Tibial nerve (tissue), 4 donors: ENCODE results near the gene CENPT. TPM values are rescaled to one million over a fixed set of nuclear protein-coding genes. Genes with fewer than 3 reads are reported as not detected.

Source experiments
- DNase-seq, 2 donors: peaks; one replicate each; pipeline ENCODE4 v3.0.0-alpha.2; 2019; ENCODE audit warnings: low spot score in 2 of 2
- H3K27ac ChIP-seq, 4 donors: fragments of 200-600 bp; sonication (generic) in 3 of 4; one replicate each; pipeline ENCODE4 v1.5.1; 2017 to 2019; ENCODE audit warnings: mild to moderate bottlenecking in 1 of 4
- H3K27me3 ChIP-seq, 2 donors: fragments of 200-600 bp; sonication (generic) in 1 of 2; one replicate each; pipeline versions ENCODE4 v1.5.1 to v1.6.0; 2017 to 2019
- H3K36me3 ChIP-seq, 3 donors: fragments of 200-600 bp; sonication (generic); one replicate each; pipeline ENCODE4 v1.5.1; 2018 to 2019
- H3K4me1 ChIP-seq, 4 donors: fragments of 200-600 bp; sonication (generic) in 3 of 4; one replicate each; pipeline ENCODE4 v1.5.1; 2017 to 2019
- H3K4me3 ChIP-seq, 4 donors: fragments of 200-600 bp; sonication (generic) in 3 of 4; one replicate each; pipeline ENCODE4 v1.5.1; 2017 to 2019; ENCODE audit warnings: mild to moderate bottlenecking in 1 of 4, moderate library complexity in 1 of 4
- H3K9me3 ChIP-seq, 4 donors: fragments of 200-600 bp; sonication (generic) in 3 of 4; one replicate each; pipeline ENCODE4 v1.5.1; 2017 to 2019
- CTCF ChIP-seq, 5 experiments: fragments of 200-600 bp in 3 of 5; fragments of 450-650 bp in 2 of 5; sonication (generic) in 3 of 5; IDR thresholded peaks; one replicate each; pipeline ENCODE4 v1.5.1; 2016 to 2019; ENCODE audit warnings: antibody characterized with exemption in 5 of 5, mild to moderate bottlenecking in 3 of 5, moderate library complexity in 2 of 5
- EP300 ChIP-seq, 2 donors: sonication (generic); formaldehyde crosslinking; IDR thresholded peaks; one replicate each; pipeline ENCODE4 v1.6.1; 2017; ENCODE audit warnings: antibody characterized with exemption in 2 of 2, mild to moderate bottlenecking in 1 of 2
- POLR2A ChIP-seq, 2 donors: fragments of 450-650 bp; IDR thresholded peaks; one replicate each; pipeline ENCODE4 v1.6.1; 2017; ENCODE audit warnings: antibody characterized with exemption in 2 of 2, mild to moderate bottlenecking in 2 of 2, moderate library complexity in 2 of 2
- WGBS, 2 donors: methylation state at CpG; one replicate each; pipeline ENCODE4 v1.1.5; 2018; 5-methylcytosine and 5-hydroxymethylcytosine counted together
- small RNA-seq: library from RNA; depleted of rRNA; stranded (forward); fragments of <200 nt; gene quantifications from one replicate; pipeline ENCODE3, GENCODE V24; 2016
- total RNA-seq, 4 donors: library from RNA; depleted of rRNA; stranded (reverse); fragments of >200 nt; gene quantifications; one replicate each; pipeline ENCODE4 v1.1.0, GENCODE V29; 2016

Gene CENPT
- total RNA-seq, 4 donors from 2014 or later = 51.3 to 101 (median 59.2) TPM

- WGBS, 2 donors = 88 to 95% methylated on average over 7 of the region's 7 CpGs
- Histone ChIP-seq H3K9me3 (no peaks in the 10 kb centered on the region), H3K4me1 (no peaks in the 10 kb centered on the region), H3K36me3 (peaks cover 0 to 5% (median 0%) of the 10 kb centered on the region in 3 donors), H3K4me3 (no peak overlapping the region), H3K27me3 (no peaks in the 10 kb centered on the region), H3K27ac (no peak overlapping the region)
- TF ChIP-seq CTCF (IDR thresholded peaks at IDR 0.05) = no peak
- TF ChIP-seq EP300 (IDR thresholded peaks at IDR 0.05) = no peak
- no peak for TF ChIP-seq POLR2A (IDR thresholded peaks at IDR 0.05)
- DNase-seq = no peak
Measured at GRCh38 chr16:67780847-67781564, 66.5 kb downstream of the CENPT start.

GRCh38 chr16:67779256-67780014, 68.1 kb downstream of the CENPT start:
- Histone ChIP-seq H3K4me3 (no peak overlapping the region), H3K27me3 (no peaks in the 10 kb centered on the region), H3K36me3 (peaks cover 0 to 3% (median 0%) of the 10 kb centered on the region in 3 donors), H3K9me3 (no peaks in the 10 kb centered on the region), H3K4me1 (peaks cover 0 to 3% (median under 1%) of the 10 kb centered on the region in 4 donors), H3K27ac (no peak overlapping the region)
- no peak for DNase-seq
- 77 to 82% methylated on average over 5 of the region's 5 CpGs for WGBS, 2 donors
- no peak for TF ChIP-seq POLR2A (IDR thresholded peaks at IDR 0.05)
- no peak for TF ChIP-seq CTCF (IDR thresholded peaks at IDR 0.05)
- TF ChIP-seq EP300 (IDR thresholded peaks at IDR 0.05) = no peak

Small RNA genes within 50 kb of the gene (small RNA-seq; reads per million reads assigned to genes)
- gene AC040162.2 (not detected), gene NRN1L (not detected)

Other genes starting within 250 kb of the CENPT start
- gene CARMIL2, start 202.5 kb downstream of the CENPT start, total RNA-seq = 1 to 10 TPM in 3 of 4 donors, under 1 TPM in 1; 0.66 to 6.5 (median 1.7) TPM
- gene ACD, start 187.4 kb downstream of the CENPT start, total RNA-seq = 10 to 100 TPM; 18.0 to 32.3 (median 20.7) TPM
- 10 to 100 TPM in 2 of 4 donors, 1 to 10 TPM in 2; 3.7 to 16.2 (median 9.9) TPM for gene PARD6A, start 186.7 kb downstream of the CENPT start, total RNA-seq
- gene ENKD1, start 180.9 kb downstream of the CENPT start, total RNA-seq = 10 to 100 TPM; 32.6 to 53.8 (median 45.6) TPM
- gene C16orf86, start 180.9 kb downstream of the CENPT start, total RNA-seq = 10 to 100 TPM; 15.9 to 31.2 (median 25.5) TPM
- gene GFOD2, start 128.4 kb downstream of the CENPT start, total RNA-seq = 10 to 100 TPM; 10.5 to 24.6 (median 17.2) TPM
- gene RANBP10, start 41.1 kb downstream of the CENPT start, total RNA-seq = 10 to 100 TPM in 3 of 4 donors, 1 to 10 TPM in 1; 8.1 to 19.5 (median 12.0) TPM
- 1 to 10 TPM; 2.8 to 8.4 (median 4.0) TPM for gene TSNAXIP1, start 40.8 kb downstream of the CENPT start, total RNA-seq
- 10 to 100 TPM; 47.1 to 74.3 (median 60.9) TPM for gene THAP11, start 5.4 kb downstream of the CENPT start, total RNA-seq
- gene NUTF2, start 760 bp downstream of the CENPT start, total RNA-seq = 100 to 1,000 TPM in 2 of 4 donors, 10 to 100 TPM in 2; 54.4 to 137 (median 105) TPM
- 10 to 100 TPM; 36.7 to 62.4 (median 55.6) TPM for gene EDC4, start 25.4 kb upstream of the CENPT start, total RNA-seq
- 10 to 100 TPM in 1 of 4 donors, 1 to 10 TPM in 3; 2.0 to 15.1 (median 3.9) TPM for gene NRN1L, start 37.2 kb upstream of the CENPT start, total RNA-seq
- gene PSKH1, start 45.6 kb upstream of the CENPT start, total RNA-seq = 10 to 100 TPM; 22.2 to 30.8 (median 24.2) TPM
- 1 to 10 TPM in 3 of 4 donors, under 1 TPM in 1; 0.87 to 3.6 (median 1.6) TPM for gene CTRL, start 84.2 kb upstream of the CENPT start, total RNA-seq
- gene PSMB10, start 89.2 kb upstream of the CENPT start, total RNA-seq = 10 to 100 TPM; 22.9 to 57.6 (median 39.4) TPM
- 10 to 100 TPM; 17.9 to 43.9 (median 26.8) TPM for gene LCAT, start 96.4 kb upstream of the CENPT start, total RNA-seq
- gene SLC12A4, start 120.9 kb upstream of the CENPT start, total RNA-seq = 100 to 1,000 TPM in 2 of 4 donors, 10 to 100 TPM in 2; 82.0 to 127 (median 101) TPM
- under 1 TPM in 1 of 4 donors, not detected in 3; 0.66 TPM for gene DPEP3, start 132.8 kb upstream of the CENPT start, total RNA-seq
- 10 to 100 TPM in 1 of 4 donors, 1 to 10 TPM in 3; 1.0 to 12.6 (median 3.8) TPM for gene DPEP2, start 151.8 kb upstream of the CENPT start, total RNA-seq
- not detected for gene DPEP2NB, start 168.2 kb upstream of the CENPT start, total RNA-seq
- 10 to 100 TPM in 3 of 4 donors, 1 to 10 TPM in 1; 6.7 to 11.7 (median 10.8) TPM for gene DDX28, start 175.5 kb upstream of the CENPT start, total RNA-seq
- 10 to 100 TPM in 2 of 4 donors, 1 to 10 TPM in 2; 4.7 to 31.2 (median 15.4) TPM for gene DUS2, start 175.6 kb upstream of the CENPT start, total RNA-seq
- gene NFATC3, start 237.7 kb upstream of the CENPT start, total RNA-seq = 100 to 1,000 TPM in 2 of 4 donors, 10 to 100 TPM in 2; 81.4 to 105 (median 97.1) TPM